ENCODE data around the gene ASB8. TPM values are rescaled to one million over a fixed set of nuclear protein-coding genes. Genes with fewer than 3 reads are reported as not detected.
A peak's percentile ranks its signal among the peaks of the same experiment; 100 is the strongest.

ASB8 gene
- total RNA-seq, 1 experiment from 2014 or later, result 17.1 TPM

DNA sequence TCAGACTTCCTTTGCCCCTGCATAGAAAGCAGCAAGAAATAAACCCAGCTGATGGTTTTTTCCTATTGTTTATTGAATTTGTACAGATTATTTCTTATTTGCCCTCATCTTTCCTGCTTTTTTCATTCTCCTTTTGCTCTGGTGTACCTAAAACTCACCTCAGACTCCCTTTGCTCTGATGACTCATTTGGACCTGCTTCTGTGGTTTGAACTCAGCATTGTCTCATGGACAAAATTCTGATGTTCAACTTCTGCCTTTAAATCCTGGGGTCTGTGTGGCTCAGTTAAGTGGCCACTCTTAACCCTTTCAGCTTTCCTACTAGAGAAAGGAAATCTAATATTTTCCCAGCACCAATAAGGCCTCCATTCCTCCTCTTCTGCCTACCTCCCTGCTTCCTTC, 47.9 kb downstream of the ASB8 start:
- ChIA-PET POLR2A (no interaction called here), CTCF (no interaction called here)
- Histone ChIP-seq H3K27ac (ENCODE audit: low read length) (no peak overlapping the region), H3K4me1 (ENCODE audit: control insufficient read depth, insufficient read depth, low read length) (peaks cover 9% of the 10 kb centered on the region), H3K9me3 (ENCODE audit: control insufficient read depth, insufficient read depth, low read depth, low read length) (no peaks in the 10 kb centered on the region), H3K36me3 (ENCODE audit: control insufficient read depth, insufficient read depth, low read length) (peaks cover 8% of the 10 kb centered on the region; the same call in 1 of the 2 replicates), H3K4me3 (ENCODE audit: low read depth in 2 of 2, low read length in 2 of 2) (no peak overlapping the region), H3K27me3 (ENCODE audit: control insufficient read depth, insufficient read depth, low read length) (no peaks in the 10 kb centered on the region)
- ATAC-seq, result no peak
- intact Hi-C loops (cut with micrococcal nuclease; ENCODE audit: unreplicated experiment) (loop anchor here (10.0 kb wide), 1 partner anchor 45 kb away; the partner anchor contains the start of gene ASB8), in situ Hi-C loops (cut with HindIII; ENCODE audit: low pct_unique_long_range_greater_than_20kb, low sequenced_read_pairs) (no loop called here)
- BruUV-seq (replicated peaks), result no TSS peak
- TF ChIP-seq POLR2AphosphoS5 (IDR thresholded peaks at IDR 0.05; ENCODE audit: low read depth, low read length) (no peak), SIN3A (IDR thresholded peaks at IDR 0.05; ENCODE audit: borderline replicate concordance, insufficient read depth, low read depth, low read length) (no peak), TCF7L2 (IDR thresholded peaks at IDR 0.05; ENCODE audit: low read depth, low read length) (no peak)
- TF ChIP-seq, protein P1, sequence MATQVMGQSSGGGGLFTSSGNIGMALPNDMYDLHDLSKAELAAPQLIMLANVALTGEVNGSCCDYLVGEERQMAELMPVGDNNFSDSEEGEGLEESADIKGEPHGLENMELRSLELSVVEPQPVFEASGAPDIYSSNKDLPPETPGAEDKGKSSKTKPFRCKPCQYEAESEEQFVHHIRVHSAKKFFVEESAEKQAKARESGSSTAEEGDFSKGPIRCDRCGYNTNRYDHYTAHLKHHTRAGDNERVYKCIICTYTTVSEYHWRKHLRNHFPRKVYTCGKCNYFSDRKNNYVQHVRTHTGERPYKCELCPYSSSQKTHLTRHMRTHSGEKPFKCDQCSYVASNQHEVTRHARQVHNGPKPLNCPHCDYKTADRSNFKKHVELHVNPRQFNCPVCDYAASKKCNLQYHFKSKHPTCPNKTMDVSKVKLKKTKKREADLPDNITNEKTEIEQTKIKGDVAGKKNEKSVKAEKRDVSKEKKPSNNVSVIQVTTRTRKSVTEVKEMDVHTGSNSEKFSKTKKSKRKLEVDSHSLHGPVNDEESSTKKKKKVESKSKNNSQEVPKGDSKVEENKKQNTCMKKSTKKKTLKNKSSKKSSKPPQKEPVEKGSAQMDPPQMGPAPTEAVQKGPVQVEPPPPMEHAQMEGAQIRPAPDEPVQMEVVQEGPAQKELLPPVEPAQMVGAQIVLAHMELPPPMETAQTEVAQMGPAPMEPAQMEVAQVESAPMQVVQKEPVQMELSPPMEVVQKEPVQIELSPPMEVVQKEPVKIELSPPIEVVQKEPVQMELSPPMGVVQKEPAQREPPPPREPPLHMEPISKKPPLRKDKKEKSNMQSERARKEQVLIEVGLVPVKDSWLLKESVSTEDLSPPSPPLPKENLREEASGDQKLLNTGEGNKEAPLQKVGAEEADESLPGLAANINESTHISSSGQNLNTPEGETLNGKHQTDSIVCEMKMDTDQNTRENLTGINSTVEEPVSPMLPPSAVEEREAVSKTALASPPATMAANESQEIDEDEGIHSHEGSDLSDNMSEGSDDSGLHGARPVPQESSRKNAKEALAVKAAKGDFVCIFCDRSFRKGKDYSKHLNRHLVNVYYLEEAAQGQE (IDR thresholded peaks at IDR 0.05; ENCODE audit: insufficient read depth in 1 of 2, low read depth in 2 of 2, low read length in 1 of 2), result no peak
- TF ChIP-seq, protein P2, sequence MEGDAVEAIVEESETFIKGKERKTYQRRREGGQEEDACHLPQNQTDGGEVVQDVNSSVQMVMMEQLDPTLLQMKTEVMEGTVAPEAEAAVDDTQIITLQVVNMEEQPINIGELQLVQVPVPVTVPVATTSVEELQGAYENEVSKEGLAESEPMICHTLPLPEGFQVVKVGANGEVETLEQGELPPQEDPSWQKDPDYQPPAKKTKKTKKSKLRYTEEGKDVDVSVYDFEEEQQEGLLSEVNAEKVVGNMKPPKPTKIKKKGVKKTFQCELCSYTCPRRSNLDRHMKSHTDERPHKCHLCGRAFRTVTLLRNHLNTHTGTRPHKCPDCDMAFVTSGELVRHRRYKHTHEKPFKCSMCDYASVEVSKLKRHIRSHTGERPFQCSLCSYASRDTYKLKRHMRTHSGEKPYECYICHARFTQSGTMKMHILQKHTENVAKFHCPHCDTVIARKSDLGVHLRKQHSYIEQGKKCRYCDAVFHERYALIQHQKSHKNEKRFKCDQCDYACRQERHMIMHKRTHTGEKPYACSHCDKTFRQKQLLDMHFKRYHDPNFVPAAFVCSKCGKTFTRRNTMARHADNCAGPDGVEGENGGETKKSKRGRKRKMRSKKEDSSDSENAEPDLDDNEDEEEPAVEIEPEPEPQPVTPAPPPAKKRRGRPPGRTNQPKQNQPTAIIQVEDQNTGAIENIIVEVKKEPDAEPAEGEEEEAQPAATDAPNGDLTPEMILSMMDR (IDR thresholded peaks at IDR 0.05), result no peak
- no peak for DNase-seq (ENCODE audit: low read depth, low spot score)

DNA sequence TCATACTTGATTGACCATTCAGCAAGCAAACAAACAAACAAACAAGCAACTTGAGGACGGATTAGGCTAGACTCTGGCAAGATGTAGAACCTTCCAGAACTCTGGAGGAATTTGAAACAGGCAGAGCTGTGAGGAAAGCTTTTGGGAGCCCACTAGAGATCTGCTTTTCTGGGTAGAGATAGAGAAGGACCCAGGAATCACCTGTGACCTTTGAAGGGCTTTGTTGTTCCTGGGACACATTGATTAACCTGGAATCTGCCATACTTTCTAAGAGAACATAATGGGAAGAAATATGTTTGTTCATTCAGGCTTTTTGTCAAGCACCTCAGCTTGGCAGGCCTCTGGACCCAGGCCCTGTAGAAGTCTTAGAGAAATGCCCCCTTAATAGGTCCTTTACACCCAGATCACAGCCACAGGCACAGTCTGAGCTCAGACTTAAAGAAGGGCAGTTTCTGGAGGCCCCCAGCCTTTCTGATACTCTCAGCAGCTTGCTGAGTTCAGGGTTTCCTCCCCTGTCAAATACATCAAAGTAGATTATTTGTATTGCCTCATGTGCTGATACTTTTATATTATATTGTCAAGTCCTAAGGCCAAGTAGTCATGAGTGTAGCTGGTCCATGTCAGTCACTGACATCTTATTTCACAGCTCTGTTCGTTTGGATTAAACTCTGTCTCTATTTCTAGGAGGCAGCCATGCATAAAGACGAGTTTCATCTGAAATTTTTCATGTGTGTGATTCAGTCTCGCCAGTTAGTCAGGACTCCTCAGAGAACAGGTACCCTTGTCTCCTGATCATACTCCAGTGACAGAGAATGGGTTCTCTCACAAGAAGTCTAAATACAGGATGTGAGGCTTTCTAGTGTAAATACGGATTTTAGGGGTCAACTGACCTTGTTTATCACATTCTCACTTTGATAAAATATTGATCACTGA, 50.4 kb downstream of the ASB8 start:
- ChIA-PET CTCF (interaction anchor here (0.9 kb wide), 1 partner anchor 22 kb away, joined by 3 read pairs; no protein-coding TSS in a partner anchor), POLR2A (no interaction called here)
- intact Hi-C loops (cut with micrococcal nuclease; ENCODE audit: unreplicated experiment) (loop anchor here (10.0 kb wide), 1 partner anchor 48 kb away; the partner anchor contains the start of gene ASB8), in situ Hi-C loops (cut with HindIII; ENCODE audit: low pct_unique_long_range_greater_than_20kb, low sequenced_read_pairs) (no loop called here)
- Histone ChIP-seq H3K4me1 (ENCODE audit: control insufficient read depth, insufficient read depth, low read length) (peaks cover 20% of the 10 kb centered on the region), H3K27ac (ENCODE audit: low read length) (peak overlapping the region; percentile 100), H3K27me3 (ENCODE audit: control insufficient read depth, insufficient read depth, low read length) (no peaks in the 10 kb centered on the region), H3K9me3 (ENCODE audit: control insufficient read depth, insufficient read depth, low read depth, low read length) (no peaks in the 10 kb centered on the region), H3K4me3 (ENCODE audit: low read depth in 2 of 2, low read length in 2 of 2) (peak overlapping the region; percentile 94 to 100), H3K36me3 (ENCODE audit: control insufficient read depth, insufficient read depth, low read length) (peaks cover 8% of the 10 kb centered on the region; the same call in 1 of the 2 replicates)
- no peak for TF ChIP-seq SIN3A (IDR thresholded peaks at IDR 0.05; ENCODE audit: borderline replicate concordance, insufficient read depth, low read depth, low read length)
- ATAC-seq, result no peak
- BruUV-seq (replicated peaks), result TSS peak; percentile 86
- no peak for DNase-seq (ENCODE audit: low read depth, low spot score)
